Mesenchymal stem cell (in vitro differentiated cells and primary cell): ENCODE data around the gene PRELID1.
"Not testable (repeated sequence)": the region's sequence is repeated elsewhere in the genome, so short reads cannot be mapped to it uniquely, and the experiment has no call there.

Experiments used
- DNase-seq: peaks from one replicate; pipeline ENCODE4 v3.0.0-alpha.2; 2013
- H2AFZ ChIP-seq: one replicate; pipeline ENCODE4 v1.6.1; 2013; ENCODE audit warnings: low read depth, mild to moderate bottlenecking, control low read depth, inconsistent platforms, low read length, moderate library complexity
- H2AK5ac ChIP-seq: 2 replicates; pipeline ENCODE4 v1.6.1; 2013; ENCODE audit warnings: low read length, moderate library complexity, mild to moderate bottlenecking, inconsistent platforms; ENCODE audit not compliant: severe bottlenecking
- H2BK120ac ChIP-seq: one replicate; pipeline ENCODE4 v1.6.1; 2013; ENCODE audit warnings: low read depth, mild to moderate bottlenecking, inconsistent platforms, low read length, moderate library complexity
- H2BK12ac ChIP-seq, 2 experiments: one replicate each; pipeline ENCODE4 v1.6.1; 2013; ENCODE audit warnings: inconsistent platforms in 2 of 2, low read length in 2 of 2, mild to moderate bottlenecking in 2 of 2, moderate library complexity in 2 of 2, control low read depth in 1 of 2
- H2BK15ac ChIP-seq: one replicate; pipeline ENCODE4 v1.6.1; 2013; ENCODE audit warnings: mild to moderate bottlenecking, low read depth, inconsistent platforms; ENCODE audit not compliant: poor library complexity, severe bottlenecking
- H2BK5ac ChIP-seq: 2 replicates; pipeline ENCODE4 v1.6.1; 2013; ENCODE audit warnings: low read depth, mild to moderate bottlenecking, low read length, control low read depth, inconsistent platforms; ENCODE audit not compliant: poor library complexity, severe bottlenecking
- H3K14ac ChIP-seq, 2 experiments: one replicate each; pipeline ENCODE4 v1.6.1; 2013; ENCODE audit warnings: inconsistent platforms in 2 of 2, low read length in 2 of 2, control low read depth in 1 of 2, mild to moderate bottlenecking in 1 of 2, moderate library complexity in 1 of 2
- H3K18ac ChIP-seq, 2 experiments: one replicate each; pipeline ENCODE4 v1.6.1; 2013; ENCODE audit warnings: inconsistent platforms in 2 of 2, low read length in 2 of 2, control low read depth in 1 of 2, low read depth in 1 of 2, mild to moderate bottlenecking in 1 of 2
- H3K23ac ChIP-seq, 2 experiments: one replicate each; pipeline ENCODE4 v1.6.1; 2013; ENCODE audit warnings: inconsistent platforms in 2 of 2, low read length in 2 of 2, mild to moderate bottlenecking in 2 of 2, moderate library complexity in 2 of 2, control low read depth in 1 of 2
- H3K27ac ChIP-seq: 2 replicates; pipeline ENCODE4 v1.5.1; 2013; ENCODE audit warnings: mild to moderate bottlenecking, moderate library complexity, low read length, control low read depth, inconsistent platforms; ENCODE audit not compliant: poor library complexity, severe bottlenecking
- H3K27me3 ChIP-seq, 2 experiments: 2 replicates each; pipeline versions ENCODE4 v1.6.1 to v1.7.0; 2013; ENCODE audit warnings: low read length in 2 of 2, mild to moderate bottlenecking in 2 of 2, moderate library complexity in 2 of 2, control low read depth in 1 of 2, inconsistent platforms in 1 of 2; ENCODE audit not compliant: control insufficient read depth in 1 of 2, insufficient read depth in 1 of 2
- H3K36me3 ChIP-seq, 2 experiments: 2 replicates each; pipeline versions ENCODE4 v1.6.1 to v1.7.0; 2013; ENCODE audit warnings: low read length in 2 of 2, control low read depth in 1 of 2, inconsistent platforms in 1 of 2, low read depth in 1 of 2, mild to moderate bottlenecking in 1 of 2; ENCODE audit not compliant: insufficient read depth in 2 of 2, control insufficient read depth in 1 of 2
- H3K4ac ChIP-seq, 2 experiments: one replicate each; pipeline ENCODE4 v1.6.1; 2013; ENCODE audit warnings: inconsistent platforms in 2 of 2, low read length in 2 of 2, mild to moderate bottlenecking in 2 of 2, moderate library complexity in 2 of 2, control low read depth in 1 of 2, low read depth in 1 of 2
- H3K4me1 ChIP-seq: 2 replicates; pipeline ENCODE4 v1.6.1; 2013; ENCODE audit warnings: low read depth, low read length, control low read depth; ENCODE audit not compliant: control insufficient read depth, insufficient read depth
- H3K4me2 ChIP-seq: 2 replicates; pipeline ENCODE4 v1.6.1; 2013; ENCODE audit warnings: low read length, mild to moderate bottlenecking, inconsistent platforms; ENCODE audit not compliant: poor library complexity, severe bottlenecking
- H3K4me3 ChIP-seq, 2 experiments: 2 replicates each; pipeline versions ENCODE4 v1.5.1 to v1.7.0; 2013; ENCODE audit warnings: low read length in 2 of 2, mild to moderate bottlenecking in 2 of 2, control low read depth in 1 of 2, low read depth in 1 of 2; ENCODE audit not compliant: insufficient read depth in 1 of 2
- H3K79me1 ChIP-seq: replicated peaks from 2 replicates; pipeline ENCODE4 v1.6.1; 2013; ENCODE audit warnings: mild to moderate bottlenecking, control low read depth, low read length, inconsistent platforms; ENCODE audit not compliant: poor library complexity, severe bottlenecking
- H3K9ac ChIP-seq: 2 replicates; pipeline ENCODE4 v1.7.0; 2013; ENCODE audit warnings: mild to moderate bottlenecking, low read length, moderate library complexity
- H3K9me3 ChIP-seq: 2 replicates; pipeline ENCODE4 v1.7.0; 2013; ENCODE audit warnings: mild to moderate bottlenecking, low read length; ENCODE audit not compliant: control insufficient read depth
- H4K8ac ChIP-seq: one replicate; pipeline ENCODE4 v1.6.1; 2013; ENCODE audit warnings: inconsistent platforms, mild to moderate bottlenecking, low read length, moderate library complexity
- H4K91ac ChIP-seq: one replicate; pipeline ENCODE4 v1.6.1; 2013; ENCODE audit warnings: mild to moderate bottlenecking, low read length, inconsistent platforms
- WGBS: methylation state at CpG from one replicate; pipeline ENCODE4 v1.1.7; 2013; ENCODE audit warnings: mixed read lengths; 5-methylcytosine and 5-hydroxymethylcytosine counted together

PRELID1 gene

DNA sequence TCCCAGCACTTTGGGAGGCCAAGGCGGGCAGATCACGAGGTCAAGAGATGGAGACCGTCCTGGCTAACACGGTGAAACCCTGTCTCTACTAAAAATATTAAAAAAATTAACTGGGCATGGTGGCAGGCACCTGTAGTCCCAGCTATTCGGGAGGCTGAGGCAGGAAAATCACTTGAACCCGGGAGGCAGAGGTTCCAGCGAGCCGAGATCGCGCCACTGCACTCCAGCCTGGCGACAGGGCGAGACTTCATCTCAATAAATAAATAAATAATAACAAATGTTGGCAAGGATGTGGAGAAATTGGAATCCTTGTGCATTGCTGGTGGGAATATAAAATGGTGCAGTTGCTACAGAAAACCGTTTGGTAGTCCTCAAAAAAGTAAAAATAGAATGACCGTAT lies 39.4 kb downstream of the PRELID1 start:
- H3K14ac ChIP-seq, H2AK5ac ChIP-seq, H3K4me2 ChIP-seq, DNase-seq, H3K4me3 ChIP-seq, H2AFZ ChIP-seq, H3K27me3 ChIP-seq, H2BK5ac ChIP-seq, H3K18ac ChIP-seq, H3K9me3 ChIP-seq, H3K4ac ChIP-seq, H4K91ac ChIP-seq, H3K9ac ChIP-seq, H4K8ac ChIP-seq, H3K23ac ChIP-seq, H3K4me1 ChIP-seq, H2BK15ac ChIP-seq, H3K27ac ChIP-seq, H2BK120ac ChIP-seq, H2BK12ac ChIP-seq: not testable (repeated sequence)
- Histone ChIP-seq H3K79me1 (peaks cover 20% of the 10 kb centered on the region), H3K36me3 (peaks cover 35 to 49% of the 10 kb centered on the region in 2 experiments)
- WGBS, result 95% methylated on average over 6 of the region's 14 CpGs

DNA sequence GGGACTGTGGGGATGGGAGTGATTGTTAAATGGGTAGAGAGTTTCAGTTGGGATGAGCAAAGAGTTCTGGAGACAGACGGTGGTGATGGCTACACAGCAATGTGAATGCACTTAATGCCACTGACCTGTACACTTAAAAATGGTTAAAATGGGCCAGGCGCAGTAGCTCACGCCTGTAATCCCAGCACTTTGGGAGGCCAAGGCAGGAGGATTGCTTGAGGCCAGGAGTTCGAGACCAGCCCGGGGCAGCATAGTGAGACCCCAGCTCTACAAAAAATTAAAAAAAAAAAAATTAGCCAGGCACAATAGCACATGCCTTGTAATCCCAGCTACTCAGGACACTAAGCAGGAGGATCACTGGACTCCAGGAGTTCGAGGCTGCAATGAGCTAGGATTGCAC lies 40.2 kb downstream of the PRELID1 start:
- H3K4me2 ChIP-seq, result no peak overlapping the region
- H3K23ac ChIP-seq, result no peak overlapping the region
- WGBS, result 100% methylated on average over 6 of the region's 6 CpGs
- DNase-seq, result no peak
- no peak overlapping the region for H2AFZ ChIP-seq
- peaks cover 12% of the 10 kb centered on the region for H3K79me1 ChIP-seq
- H4K91ac ChIP-seq, result no peak overlapping the region
- H3K36me3 ChIP-seq, result peaks cover 27 to 42% of the 10 kb centered on the region in 2 experiments
- no peak overlapping the region for H2AK5ac ChIP-seq
- H3K18ac ChIP-seq, result no peak overlapping the region
- no peak overlapping the region for H3K4me3 ChIP-seq
- H3K9me3 ChIP-seq, result no peaks in the 10 kb centered on the region
- H2BK15ac ChIP-seq, result no peak overlapping the region
- no peak overlapping the region for H2BK120ac ChIP-seq
- H3K14ac ChIP-seq, result no peak overlapping the region
- no peak overlapping the region for H3K9ac ChIP-seq
- H2BK5ac ChIP-seq, result no peak overlapping the region
- H3K4ac ChIP-seq, result no peak overlapping the region
- H4K8ac ChIP-seq, result no peak overlapping the region
- no peak overlapping the region for H2BK12ac ChIP-seq
- H3K27me3 ChIP-seq, result no peaks in the 10 kb centered on the region
- H3K27ac ChIP-seq, result no peak overlapping the region
- H3K4me1 ChIP-seq, result peaks cover 4% of the 10 kb centered on the region

DNA sequence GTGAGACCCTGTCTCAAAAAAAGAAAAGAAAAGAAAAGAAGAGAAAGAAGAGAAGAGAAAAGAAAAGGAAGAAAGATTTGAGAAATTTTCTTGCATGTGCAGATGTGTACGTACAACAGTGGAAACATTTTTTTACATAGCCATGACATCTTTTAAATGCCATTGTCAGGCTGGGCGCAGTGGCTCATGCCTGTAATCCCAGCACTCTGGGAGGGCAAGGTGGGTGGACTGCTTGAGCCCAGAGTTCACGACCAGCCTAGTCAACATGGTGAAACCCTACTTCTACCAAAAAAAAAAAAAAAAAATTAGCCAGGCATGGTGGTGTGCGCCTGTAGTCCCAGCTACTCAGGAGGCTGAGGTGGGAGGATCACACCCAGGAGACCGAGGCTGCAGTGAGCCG lies 41.3 kb downstream of the PRELID1 start:
- no peak for DNase-seq
- H2BK5ac ChIP-seq, result no peak overlapping the region
- no peak overlapping the region for H3K4me2 ChIP-seq
- no peak overlapping the region for H2AK5ac ChIP-seq
- no peak overlapping the region for H4K91ac ChIP-seq
- H3K23ac ChIP-seq, result no peak overlapping the region
- no peak overlapping the region for H2BK15ac ChIP-seq
- peaks cover 23 to 52% of the 10 kb centered on the region in 2 experiments for H3K36me3 ChIP-seq
- H3K4me1 ChIP-seq, result peaks cover 10% of the 10 kb centered on the region
- H3K9me3 ChIP-seq, result no peaks in the 10 kb centered on the region
- H3K18ac ChIP-seq, result no peak overlapping the region
- H3K4me3 ChIP-seq, result no peak overlapping the region
- H3K79me1 ChIP-seq, result peaks cover 6% of the 10 kb centered on the region
- no peaks in the 10 kb centered on the region for H3K27me3 ChIP-seq
- H2AFZ ChIP-seq, result no peak overlapping the region
- WGBS, result 100% methylated on average over 2 of the region's 6 CpGs
- H3K9ac ChIP-seq, result no peak overlapping the region
- H2BK120ac ChIP-seq, result no peak overlapping the region
- H3K4ac ChIP-seq, result no peak overlapping the region
- H2BK12ac ChIP-seq, result no peak overlapping the region
- no peak overlapping the region for H3K14ac ChIP-seq
- no peak overlapping the region for H3K27ac ChIP-seq
- no peak overlapping the region for H4K8ac ChIP-seq

DNA sequence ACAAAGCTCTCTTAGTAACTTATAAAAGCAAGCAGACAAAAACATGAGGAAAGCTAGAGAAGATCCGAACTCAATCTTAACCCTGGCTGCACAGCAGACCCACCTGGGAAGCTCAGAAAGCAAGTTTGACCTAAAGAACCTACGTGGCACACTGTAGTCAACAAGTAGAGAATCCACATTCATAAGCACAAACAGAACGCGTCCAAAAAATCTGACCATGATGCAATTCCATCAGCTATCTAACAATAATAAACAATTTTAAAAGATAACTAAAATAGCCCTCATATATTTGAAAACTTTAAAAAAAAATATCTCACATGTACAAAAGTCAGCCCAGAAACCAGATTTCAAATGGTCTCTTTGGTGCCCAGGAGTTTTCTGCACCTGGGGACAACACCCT lies 43.2 kb downstream of the PRELID1 start:
- Histone ChIP-seq H3K4me1 (peaks cover 15% of the 10 kb centered on the region), H3K4me2 (no peak overlapping the region), H2AFZ (no peak overlapping the region), H3K18ac (no peak overlapping the region), H4K8ac (no peak overlapping the region), H2BK12ac (no peak overlapping the region), H2BK120ac (no peak overlapping the region), H3K9me3 (no peaks in the 10 kb centered on the region), H4K91ac (no peak overlapping the region), H3K4ac (no peak overlapping the region), H3K27me3 (no peaks in the 10 kb centered on the region), H3K79me1 (peaks cover 4% of the 10 kb centered on the region), H2BK15ac (no peak overlapping the region), H3K27ac (no peak overlapping the region), H3K14ac (no peak overlapping the region), H3K36me3 (peaks cover 23 to 49% of the 10 kb centered on the region in 2 experiments), H3K9ac (peak overlapping the region; percentile 28), H3K23ac (no peak overlapping the region), H2AK5ac (no peak overlapping the region), H2BK5ac (no peak overlapping the region), H3K4me3 (no peak overlapping the region)
- WGBS, result 81% methylated on average over 4 of the region's 4 CpGs
- DNase-seq, result no peak
